HepG2 (cell line): ENCODE measurements around the gene MFSD6. TPM values are rescaled to one million over a fixed set of nuclear protein-coding genes. Genes with fewer than 3 reads are reported as not detected.

Source experiments
- AGO2 ChIP-seq: fragments of 200-400 bp; formaldehyde crosslinking; optimal IDR thresholded peaks from 2 replicates; pipeline ENCODE3; 2017; ENCODE audit warnings: mild to moderate bottlenecking, low read depth, low read length, moderate library complexity
- CHD2 ChIP-seq: IDR thresholded peaks from 2 replicates; pipeline ENCODE4 v1.6.1; 2011; ENCODE audit warnings: low read depth, low read length, improper control_type of control experiment
- IRX3 ChIP-seq: sonication (generic); formaldehyde crosslinking; IDR thresholded peaks from 2 replicates; pipeline ENCODE4 v1.8.1; 2023; ENCODE audit warnings: mild to moderate bottlenecking, low read depth, missing genetic modification reagents, borderline replicate concordance
- SMARCE1 ChIP-seq: fragments of 450-650 bp; IDR thresholded peaks from 2 replicates; pipeline ENCODE4 v1.6.1; 2017; ENCODE audit warnings: borderline replicate concordance
- SPEN ChIP-seq: sonication (generic); formaldehyde crosslinking; IDR thresholded peaks from 2 replicates; pipeline ENCODE4 v1.5.1; 2020; ENCODE audit warnings: low read depth, mild to moderate bottlenecking, missing genetic modification reagents
- SRSF4 ChIP-seq: fragments of 200-400 bp; formaldehyde crosslinking; IDR thresholded peaks from one replicate; pipeline ENCODE4 v1.6.1; 2018; ENCODE audit warnings: mild to moderate bottlenecking, low read depth, low read length, moderate library complexity; ENCODE audit not compliant: poor library complexity, severe bottlenecking
- ZNF235 ChIP-seq: sonication (generic); formaldehyde crosslinking; IDR thresholded peaks from 2 replicates; pipeline ENCODE4 v1.8.1; 2023; ENCODE audit warnings: mild to moderate bottlenecking, missing genetic modification reagents, borderline replicate concordance
- ZNF329 ChIP-seq: sonication (generic); formaldehyde crosslinking; IDR thresholded peaks from 2 replicates; pipeline ENCODE4 v1.9.0; 2021; ENCODE audit warnings: low read depth, mild to moderate bottlenecking, missing genetic modification reagents
- ZNF407 ChIP-seq: sonication (generic); formaldehyde crosslinking; IDR thresholded peaks from one replicate; pipeline ENCODE4 v1.5.1; 2020; ENCODE audit warnings: mild to moderate bottlenecking, missing genetic modification reagents; ENCODE audit errors: not compliant biosample characterization
- ZNF792 ChIP-seq: IDR thresholded peaks from 2 replicates; pipeline ENCODE4 v1.6.1; 2016
- ZNF800 ChIP-seq: sonication (generic); formaldehyde crosslinking; IDR thresholded peaks from 2 replicates; pipeline ENCODE4 v1.4.0; 2020; ENCODE audit warnings: missing genetic modification reagents
- polyA plus RNA-seq, 8 experiments: library from polyadenylated mRNA; depleted of rRNA in 3 of 8; stranded (reverse) in 7 of 8; unstranded in 1 of 8; fragments of >200 nt; fragmentation: Illumina TruSeq in 4 of 8; extraction: Trizol in 4 of 8; gene quantifications; 2 replicates each; pipeline versions ENCODE4 v1.2.1 to v1.2.3, GENCODE V29; 2011 to 2016; ENCODE audit warnings: low read depth in 4 of 8, missing spikeins in 1 of 8, mixed read lengths in 1 of 8; ENCODE audit not compliant: insufficient read depth in 1 of 8
- total RNA-seq, 5 experiments: library from RNA; depleted of rRNA; stranded (reverse); fragments of >200 nt; fragmentation: Illumina TruSeq; extraction: Trizol; gene quantifications; 2 replicates each; pipeline ENCODE4 v1.2.3, GENCODE V29; 2016; ENCODE audit warnings: low read depth in 1 of 5
- TF ChIP-seq, protein P1 (sequence below): sonication (generic); formaldehyde crosslinking; IDR thresholded peaks from 2 replicates; pipeline ENCODE4 v1.8.1; 2023; ENCODE audit warnings: mild to moderate bottlenecking, missing genetic modification reagents

Gene MFSD6
- total and polyA plus RNA-seq, 2 of the 13 experiments (the other 11 are each of a cell fraction or from before 2014, with no cell fraction given) = 0.92 to 1.4 TPM

DNA sequence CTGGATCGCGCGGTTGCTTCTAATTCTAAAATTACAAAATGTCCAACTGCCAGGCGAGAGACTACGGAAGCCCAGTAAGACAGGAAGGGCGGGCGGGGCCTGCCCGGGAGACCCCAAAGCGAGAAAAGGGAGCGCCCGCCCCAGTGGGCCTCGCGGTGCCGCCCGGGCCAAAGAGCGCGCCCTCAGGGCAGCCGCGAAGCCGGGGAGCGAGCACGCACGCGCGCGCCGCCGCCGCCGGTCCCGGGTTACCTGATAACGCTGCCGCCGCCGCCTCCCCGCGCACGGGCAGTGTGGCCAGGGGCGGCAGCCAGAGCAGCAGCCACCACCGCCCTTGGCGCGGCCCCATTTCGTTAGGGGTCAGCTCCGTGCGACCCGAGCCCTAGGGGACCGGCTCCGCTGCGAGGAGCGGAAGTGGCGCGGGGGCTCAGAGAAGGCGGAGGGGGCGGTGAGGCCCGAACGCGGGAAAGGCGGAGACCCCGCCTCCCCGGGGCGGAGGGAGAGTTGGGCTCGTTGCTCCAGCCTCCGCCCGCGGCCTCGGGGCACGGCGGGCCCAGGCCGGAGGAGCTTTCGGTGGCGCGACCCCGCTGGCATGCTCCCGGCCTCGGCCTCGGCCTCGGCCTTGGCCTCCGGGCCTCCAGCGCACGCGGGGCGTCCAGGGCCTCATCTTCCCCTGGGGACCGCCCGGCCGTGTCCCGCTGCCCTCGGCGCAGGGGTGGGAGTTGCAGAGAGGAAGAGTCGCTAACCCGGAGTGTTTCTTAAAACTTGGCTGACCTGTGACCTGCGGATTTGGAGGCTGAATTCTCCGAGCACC lies 126.4 kb downstream of the MFSD6 start, which contains the start of gene NEMP2 (continued):
- TF ChIP-seq ZNF407 (CRISPR knock-in tag) (peak; percentile 98), SPEN (CRISPR knock-in tag) (peak; percentile 83), ZNF792 (CRISPR knock-in tag) (peak; percentile 92; the same call in 1 of the 2 replicates), SMARCE1 (no peak), CHD2 (peak; percentile 12; the same call in 1 of the 2 replicates), ZNF329 (CRISPR knock-in tag) (peak; percentile 92), SRSF4 (no peak), IRX3 (CRISPR knock-in tag) (peak; percentile 96; the same call in 1 of the 2 replicates), ZNF800 (CRISPR knock-in tag) (0 out of 2 replicates have a peak, but pooled peaks have one; percentile 21), AGO2 (peak; percentile 78), ZNF235 (CRISPR knock-in tag) (peak; percentile 98; the same call in 1 of the 2 replicates)
- TF ChIP-seq, protein P1, sequence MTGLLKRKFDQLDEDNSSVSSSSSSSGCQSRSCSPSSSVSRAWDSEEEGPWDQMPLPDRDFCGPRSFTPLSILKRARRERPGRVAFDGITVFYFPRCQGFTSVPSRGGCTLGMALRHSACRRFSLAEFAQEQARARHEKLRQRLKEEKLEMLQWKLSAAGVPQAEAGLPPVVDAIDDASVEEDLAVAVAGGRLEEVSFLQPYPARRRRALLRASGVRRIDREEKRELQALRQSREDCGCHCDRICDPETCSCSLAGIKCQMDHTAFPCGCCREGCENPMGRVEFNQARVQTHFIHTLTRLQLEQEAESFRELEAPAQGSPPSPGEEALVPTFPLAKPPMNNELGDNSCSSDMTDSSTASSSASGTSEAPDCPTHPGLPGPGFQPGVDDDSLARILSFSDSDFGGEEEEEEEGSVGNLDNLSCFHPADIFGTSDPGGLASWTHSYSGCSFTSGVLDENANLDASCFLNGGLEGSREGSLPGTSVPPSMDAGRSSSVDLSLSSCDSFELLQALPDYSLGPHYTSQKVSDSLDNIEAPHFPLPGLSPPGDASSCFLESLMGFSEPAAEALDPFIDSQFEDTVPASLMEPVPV (CRISPR knock-in tag) = peak; percentile 79; the same call in 1 of the 2 replicates
